GM21360 (cell line): ENCODE measurements around the gene EXOC2.
"Not testable (repeated sequence)": the region's sequence is repeated elsewhere in the genome, so short reads cannot be mapped to it uniquely, and the experiment has no call there.

Experiments used
- ATAC-seq: cut with Tn5 transposase; IDR thresholded peaks from one replicate; pipeline ENCODE4 v1.9.1; 2021; ENCODE audit warnings: mild to moderate bottlenecking, moderate library complexity; ENCODE audit not compliant: unreplicated experiment

The EXOC2 gene

GRCh38 chr6:683742-684440 is 9.0 kb downstream of the EXOC2 start:
- no peak for ATAC-seq

DNA sequence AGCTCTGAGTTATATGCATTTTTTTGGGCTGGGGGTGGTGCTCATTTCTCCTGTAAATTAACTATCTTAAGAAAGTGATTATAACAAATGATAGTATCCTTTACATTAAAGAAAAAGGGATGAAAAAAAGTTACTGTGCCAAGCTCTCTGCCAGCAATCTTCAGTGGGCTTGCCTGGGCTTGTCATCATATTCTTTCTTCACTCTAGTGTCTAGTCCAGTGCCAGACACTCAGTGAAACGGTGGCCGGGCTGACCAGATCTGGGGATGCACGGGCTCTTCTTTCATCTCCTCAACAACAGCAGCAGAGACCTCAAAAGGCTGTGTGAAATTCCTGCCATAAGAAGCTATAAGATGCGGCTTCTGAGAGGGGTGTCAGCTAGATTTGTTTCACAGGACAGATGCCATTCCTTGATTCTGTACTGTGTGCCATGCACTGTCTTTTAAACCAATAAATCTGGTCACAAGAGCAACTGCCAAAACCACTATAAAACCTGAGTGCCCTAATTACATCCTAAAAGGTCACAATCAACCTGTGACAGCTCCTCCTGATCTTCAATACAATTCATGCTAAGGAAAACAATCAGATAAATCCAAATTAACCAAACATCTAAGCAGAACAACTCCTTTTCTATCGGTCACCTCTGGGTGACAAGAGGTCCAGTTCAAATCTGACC is 12.1 kb downstream of the EXOC2 start:
- ATAC-seq: no peak

- ATAC-seq: no peak
Measured at GRCh38 chr6:680251-680650, 12.7 kb downstream of the EXOC2 start.

DNA sequence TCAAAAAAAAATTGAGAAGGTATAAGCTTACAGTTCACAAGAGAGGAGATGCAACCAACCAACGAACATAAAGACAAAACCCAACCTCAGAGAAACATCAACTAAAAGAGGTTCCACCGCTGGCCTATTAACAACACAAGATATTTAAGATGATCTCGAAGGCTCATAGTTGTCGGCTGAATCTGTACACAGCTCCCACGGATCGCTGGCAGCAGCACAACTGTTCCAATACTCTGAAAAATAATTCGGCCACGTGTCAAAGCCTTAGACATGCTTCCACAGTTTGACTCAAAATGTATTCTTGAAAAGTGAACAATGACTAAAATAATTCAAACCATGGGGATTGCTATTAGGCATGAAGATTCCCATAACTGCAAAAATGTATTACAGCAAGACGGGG is 13.7 kb downstream of the EXOC2 start:
- no peak for ATAC-seq

GRCh38 chr6:678520-678919 is 14.4 kb downstream of the EXOC2 start:
- no peak for ATAC-seq

GRCh38 chr6:677919-678318 is 15.0 kb downstream of the EXOC2 start:
- ATAC-seq: no peak

DNA sequence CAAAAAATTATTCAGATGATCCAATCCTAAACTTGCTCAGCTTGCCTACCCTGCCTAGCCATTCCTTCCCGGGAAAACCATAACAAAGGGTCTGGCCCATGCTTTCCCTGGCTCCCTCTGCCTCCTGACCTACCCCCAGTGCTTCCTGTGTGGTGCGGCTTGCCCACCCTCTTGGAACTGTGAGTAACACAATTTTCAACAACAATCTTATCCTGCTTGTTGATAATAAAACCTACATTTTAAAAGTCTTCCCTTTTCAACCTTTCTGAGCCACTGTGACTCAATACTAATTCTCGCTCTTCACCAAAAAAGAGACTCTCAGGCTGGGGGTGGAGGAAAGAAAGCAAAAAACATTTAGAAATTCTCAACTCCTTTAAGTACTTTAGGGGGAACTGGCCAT is 18.0 kb downstream of the EXOC2 start:
- no peak for ATAC-seq

DNA sequence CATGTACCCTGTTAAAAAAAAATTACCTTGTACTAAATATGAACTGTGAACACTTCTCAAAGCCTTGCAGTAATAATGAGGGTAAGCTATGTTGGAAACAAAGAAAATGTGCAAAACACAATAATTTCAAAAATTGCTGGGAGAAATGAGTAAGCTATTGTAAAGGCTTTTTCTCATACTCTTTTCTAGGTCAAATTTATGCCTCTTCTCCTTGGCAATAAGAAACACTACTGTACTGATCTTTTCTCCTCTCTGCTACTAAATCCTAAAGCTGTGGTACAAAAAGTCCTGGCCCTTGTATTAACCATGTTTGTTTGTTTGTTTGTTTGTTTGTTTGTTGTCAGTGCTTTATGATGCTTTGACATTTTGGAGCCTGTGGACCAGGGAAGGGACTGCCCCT is 18.5 kb downstream of the EXOC2 start:
- ATAC-seq: no peak

DNA sequence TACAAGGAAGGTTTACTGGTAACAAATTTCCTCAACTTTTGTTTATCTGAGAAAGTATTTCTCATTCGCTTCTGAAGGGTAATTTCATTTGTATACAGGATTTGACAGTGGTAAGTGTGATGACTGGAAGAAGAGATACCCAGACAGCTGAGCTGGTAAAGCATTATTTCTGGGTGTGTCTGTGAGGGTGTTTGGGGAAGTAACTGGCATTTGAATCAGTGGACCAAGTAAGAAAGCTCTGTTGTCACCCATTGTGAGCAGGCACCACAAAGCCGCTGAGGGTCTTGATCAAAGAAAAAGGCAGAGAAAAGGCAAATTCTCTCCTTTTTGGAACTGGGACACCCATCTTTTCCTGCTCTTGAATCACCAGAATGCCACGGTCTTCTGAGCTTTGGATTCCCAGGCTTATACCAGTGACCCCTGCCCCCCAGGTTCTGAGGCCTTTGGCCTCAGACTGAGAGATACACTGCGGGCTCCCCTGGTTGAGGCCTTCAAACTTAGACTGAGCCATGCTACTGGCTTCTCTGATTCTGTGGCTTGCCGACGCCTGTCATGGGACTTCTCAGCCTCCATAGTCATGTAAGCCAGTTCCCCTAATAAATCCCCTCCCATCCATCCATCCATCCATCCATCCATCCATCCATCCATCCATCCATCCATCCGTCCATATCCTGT is 25.5 kb downstream of the EXOC2 start:
- ATAC-seq: no peak

DNA sequence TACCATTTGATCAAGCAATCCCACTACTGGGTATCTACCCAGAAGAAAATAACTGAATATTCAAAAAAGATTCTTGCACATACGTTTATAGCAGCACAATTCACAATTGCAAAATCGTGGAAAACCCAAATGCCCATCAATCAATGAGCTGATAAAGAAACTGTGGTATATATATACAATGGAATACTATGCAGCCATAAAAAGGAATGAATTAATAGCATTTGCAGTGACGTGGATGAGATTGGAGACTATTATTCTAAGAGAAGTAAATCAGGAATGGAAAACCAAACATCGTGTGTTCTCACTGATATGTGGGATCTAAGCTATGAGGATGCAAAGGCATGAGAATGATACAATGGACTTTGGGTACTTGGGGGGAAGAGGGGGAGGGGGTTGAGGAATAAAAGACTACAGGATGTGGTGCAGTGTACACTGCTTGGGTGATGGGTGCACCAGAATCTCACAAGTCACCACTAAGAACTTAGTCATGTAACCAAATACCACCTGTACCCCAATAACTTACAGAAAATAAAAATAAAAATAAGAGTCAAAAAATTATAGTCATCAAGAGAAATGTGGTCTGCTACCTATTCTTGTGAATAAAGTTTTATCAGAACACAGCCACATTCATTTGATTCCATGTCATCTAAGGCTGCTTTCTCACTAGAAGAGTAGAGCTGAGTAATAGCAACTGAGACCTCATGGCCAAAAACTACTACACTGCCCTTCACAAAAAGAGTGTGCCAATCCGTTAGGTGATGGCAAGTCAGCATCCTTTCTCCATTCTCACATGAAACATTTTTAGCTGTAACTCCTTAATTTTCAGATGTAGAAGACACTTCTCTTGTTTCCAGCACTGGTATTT is 27.3 kb downstream of the EXOC2 start:
- ATAC-seq: no peak

DNA sequence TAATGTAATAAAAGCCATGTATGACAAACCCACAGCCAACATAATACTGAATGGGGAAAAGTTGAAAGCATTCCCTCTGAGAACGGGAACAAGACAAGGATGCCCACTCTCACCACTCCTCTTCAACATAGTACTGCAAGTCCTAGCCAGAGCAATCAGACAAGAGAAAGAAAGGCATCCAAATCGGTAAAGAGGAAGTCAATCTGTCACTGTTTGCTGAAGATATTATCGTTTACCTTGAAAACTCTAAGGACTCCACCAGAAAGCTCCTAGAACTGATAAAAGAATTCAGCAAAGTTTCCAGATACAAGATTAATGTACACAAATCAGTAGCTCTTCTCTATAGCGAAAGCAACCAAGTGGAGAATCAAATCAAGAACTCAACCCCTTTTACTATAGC is 29.2 kb downstream of the EXOC2 start:
- ATAC-seq: not testable (repeated sequence)

GRCh38 chr6:659716-660581 is 33.0 kb downstream of the EXOC2 start:
- ATAC-seq: no peak

GRCh38 chr6:658244-658643 is 34.7 kb downstream of the EXOC2 start:
- ATAC-seq: no peak

GRCh38 chr6:657743-658142 is 35.2 kb downstream of the EXOC2 start:
- no peak for ATAC-seq

GRCh38 chr6:656460-657252 is 36.3 kb downstream of the EXOC2 start, which contains the start of gene HUS1B:
TSS of gene HUS1B (minus strand) at chr6:657100. CDS start at chr6:656944, 156 bp downstream.
- ATAC-seq: no peak

DNA sequence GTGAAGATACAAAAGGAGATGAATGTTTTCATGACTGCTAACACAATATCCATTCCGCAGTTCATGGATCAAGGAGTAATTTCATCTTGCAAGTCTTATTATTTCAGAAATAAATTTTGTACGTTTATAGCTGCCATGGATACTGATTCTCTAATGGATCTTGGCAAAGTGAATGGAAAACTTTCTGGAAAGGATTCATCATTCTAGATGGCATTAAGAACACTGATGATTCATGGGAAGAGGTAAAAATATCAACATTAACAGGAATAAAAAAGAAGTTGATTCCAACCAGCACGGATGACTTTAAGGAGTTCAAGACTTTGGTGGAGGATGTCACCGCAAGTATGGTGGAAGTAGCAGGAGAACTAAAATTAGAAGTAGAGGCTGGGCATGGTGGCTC is 38.8 kb downstream of the EXOC2 start:
- ATAC-seq: no peak

- ATAC-seq: no peak
Measured at GRCh38 chr6:652865-653264, 40.1 kb downstream of the EXOC2 start.

- ATAC-seq: no peak
Measured at GRCh38 chr6:650098-650497, 42.8 kb downstream of the EXOC2 start.

DNA sequence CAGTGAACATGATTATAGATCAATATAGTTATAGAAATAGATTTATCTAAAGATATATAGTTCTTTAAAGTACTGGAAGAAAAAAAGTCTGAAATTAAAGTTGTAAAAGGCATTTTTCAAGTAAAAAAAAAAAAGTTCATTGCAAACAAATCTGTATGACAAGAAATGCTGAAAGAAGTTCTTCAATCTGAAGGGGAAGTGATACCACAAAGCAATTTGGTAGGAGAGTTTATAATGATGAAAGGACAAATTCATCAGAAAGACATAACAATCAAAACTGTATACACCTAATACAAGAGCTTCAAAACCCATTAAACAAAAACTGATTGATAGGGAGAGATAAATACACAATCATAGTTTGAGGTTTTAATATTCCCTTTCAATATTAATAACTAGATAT is 50.1 kb downstream of the EXOC2 start:
- ATAC-seq: no peak
